Tibial artery (tissue), 4 donors: ENCODE results near the gene RNF149.

Source experiments
- DNase-seq, 2 donors: peaks; one replicate each; pipeline ENCODE4 v3.0.0-alpha.2; 2019
- H3K27ac ChIP-seq, 2 donors: fragments of 200-600 bp; sonication (generic) in 1 of 2; 1 replicate in 1 of 2; 2 replicates in 1 of 2; pipeline ENCODE4 v1.5.1; 2018 to 2019; ENCODE audit warnings: mild to moderate bottlenecking in 1 of 2
- H3K27me3 ChIP-seq, 2 donors: fragments of 200-600 bp; sonication (generic) in 1 of 2; one replicate each; pipeline versions ENCODE4 v1.5.1 to v1.6.0; 2016 to 2019
- H3K36me3 ChIP-seq, 3 donors: fragments of 200-600 bp; sonication (generic) in 2 of 3; one replicate each; pipeline ENCODE4 v1.5.1; 2016 to 2019; ENCODE audit warnings: mild to moderate bottlenecking in 2 of 3
- H3K4me1 ChIP-seq, 4 donors: fragments of 200-600 bp; sonication (generic) in 2 of 4; 1 replicate in 3 of 4; 2 replicates in 1 of 4; pipeline ENCODE4 v1.5.1; 2016 to 2019
- H3K4me3 ChIP-seq, 2 donors: fragments of 200-600 bp; sonication (generic) in 1 of 2; 1 replicate in 1 of 2; 2 replicates in 1 of 2; pipeline ENCODE4 v1.5.1; 2018 to 2019; ENCODE audit warnings: mild to moderate bottlenecking in 2 of 2
- H3K9me3 ChIP-seq, 3 donors: fragments of 200-600 bp; sonication (generic) in 1 of 3; one replicate each; pipeline ENCODE4 v1.5.1; 2016 to 2019
- CTCF ChIP-seq, 2 experiments: fragments of 200-600 bp in 1 of 2; fragments of 450-650 bp in 1 of 2; IDR thresholded peaks; one replicate each; pipeline ENCODE4 v1.5.1; 2017 to 2019; ENCODE audit warnings: antibody characterized with exemption in 2 of 2, mild to moderate bottlenecking in 1 of 2, moderate library complexity in 1 of 2
- intact Hi-C: fragments of 100-400 bp; cut with DNase I; formaldehyde crosslinking; loops from one replicate; pipeline ENCODE4 v1.15.0; 2023; ENCODE audit warnings: low total_unique reads

RNF149 gene

GRCh38 chr2:101344137-101344536 is 35.6 kb upstream of the RNF149 start:
- intact Hi-C loops: no loop called here

GRCh38 chr2:101342625-101343008 is 34.1 kb upstream of the RNF149 start:
- no peak overlapping the region for H3K27ac ChIP-seq
- no peak for TF ChIP-seq CTCF (IDR thresholded peaks at IDR 0.05)
- no peaks in the 10 kb centered on the region for H3K4me1 ChIP-seq
- no peak overlapping the region for H3K4me3 ChIP-seq
- DNase-seq: no peak
- H3K27me3 ChIP-seq: no peaks in the 10 kb centered on the region
- intact Hi-C loops: no loop called here
- no peaks in the 10 kb centered on the region for H3K9me3 ChIP-seq
- H3K36me3 ChIP-seq: no peaks in the 10 kb centered on the region

More at GRCh38 chr2:101344137-101344536, 35.6 kb upstream of the RNF149 start:
- Histone ChIP-seq H3K36me3 (no peaks in the 10 kb centered on the region), H3K27me3 (no peaks in the 10 kb centered on the region), H3K4me3 (no peak overlapping the region), H3K9me3 (no peaks in the 10 kb centered on the region), H3K27ac (no peak overlapping the region), H3K4me1 (no peaks in the 10 kb centered on the region)
- no peak for TF ChIP-seq CTCF (IDR thresholded peaks at IDR 0.05)
- DNase-seq: no peak

- no peak overlapping the region for H3K4me3 ChIP-seq
- H3K4me1 ChIP-seq: no peaks in the 10 kb centered on the region
- H3K27ac ChIP-seq: no peak overlapping the region
- intact Hi-C loops: no loop called here
- no peaks in the 10 kb centered on the region for H3K36me3 ChIP-seq
- DNase-seq: peak; percentile 57 to 77
- H3K9me3 ChIP-seq: no peaks in the 10 kb centered on the region
- peak; percentile 65 to 80 for TF ChIP-seq CTCF (IDR thresholded peaks at IDR 0.05)
- no peaks in the 10 kb centered on the region for H3K27me3 ChIP-seq
These were observed 33.6 kb upstream of the RNF149 start for GRCh38 chr2:101341901-101342624.

GRCh38 chr2:101341421-101341820 is 32.9 kb upstream of the RNF149 start:
- H3K4me3 ChIP-seq: no peak overlapping the region
- intact Hi-C loops: no loop called here
- H3K36me3 ChIP-seq: no peaks in the 10 kb centered on the region
- no peaks in the 10 kb centered on the region for H3K4me1 ChIP-seq
- H3K27me3 ChIP-seq: no peaks in the 10 kb centered on the region
- H3K27ac ChIP-seq: no peak overlapping the region
- no peak for TF ChIP-seq CTCF (IDR thresholded peaks at IDR 0.05)
- DNase-seq: no peak
- H3K9me3 ChIP-seq: no peaks in the 10 kb centered on the region

- H3K9me3 ChIP-seq: no peaks in the 10 kb centered on the region
- H3K27ac ChIP-seq: no peak overlapping the region
- no peak for TF ChIP-seq CTCF (IDR thresholded peaks at IDR 0.05)
- no peak for DNase-seq
- H3K27me3 ChIP-seq: no peaks in the 10 kb centered on the region
- H3K4me1 ChIP-seq: no peaks in the 10 kb centered on the region
- H3K4me3 ChIP-seq: no peak overlapping the region
- intact Hi-C loops: no loop called here
- no peaks in the 10 kb centered on the region for H3K36me3 ChIP-seq
These were observed 31.6 kb upstream of the RNF149 start for GRCh38 chr2:101340141-101340551.
